Measurements from ENCODE around the gene HOXD9.

HOXD9 gene

DNA sequence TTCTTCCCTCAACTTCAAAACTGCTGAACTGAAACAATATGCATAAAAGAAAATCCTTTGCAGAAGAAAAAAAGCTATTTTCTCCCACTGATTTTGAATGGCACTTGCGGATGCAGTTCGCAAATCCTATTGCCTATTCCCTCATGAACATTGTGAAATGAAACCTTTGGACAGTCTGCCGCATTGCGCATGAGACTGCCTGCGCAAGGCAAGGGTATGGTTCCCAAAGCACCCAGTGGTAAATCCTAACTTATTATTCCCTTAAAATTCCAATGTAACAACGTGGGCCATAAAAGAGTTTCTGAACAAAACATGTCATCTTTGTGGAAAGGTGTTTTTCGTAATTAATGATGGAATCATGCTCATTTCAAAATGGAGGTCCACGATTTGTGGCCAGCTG, 15.4 kb downstream of the HOXD9 start:
- no peak for DNase-seq (ENCODE audit: low read depth in 2 of 2, low spot score in 1 of 2)

- DNase-seq (ENCODE audit: low read depth in 2 of 2, low spot score in 1 of 2): no peak
These were observed 16.0 kb downstream of the HOXD9 start for GRCh38 chr2:176138526-176138922.

DNA sequence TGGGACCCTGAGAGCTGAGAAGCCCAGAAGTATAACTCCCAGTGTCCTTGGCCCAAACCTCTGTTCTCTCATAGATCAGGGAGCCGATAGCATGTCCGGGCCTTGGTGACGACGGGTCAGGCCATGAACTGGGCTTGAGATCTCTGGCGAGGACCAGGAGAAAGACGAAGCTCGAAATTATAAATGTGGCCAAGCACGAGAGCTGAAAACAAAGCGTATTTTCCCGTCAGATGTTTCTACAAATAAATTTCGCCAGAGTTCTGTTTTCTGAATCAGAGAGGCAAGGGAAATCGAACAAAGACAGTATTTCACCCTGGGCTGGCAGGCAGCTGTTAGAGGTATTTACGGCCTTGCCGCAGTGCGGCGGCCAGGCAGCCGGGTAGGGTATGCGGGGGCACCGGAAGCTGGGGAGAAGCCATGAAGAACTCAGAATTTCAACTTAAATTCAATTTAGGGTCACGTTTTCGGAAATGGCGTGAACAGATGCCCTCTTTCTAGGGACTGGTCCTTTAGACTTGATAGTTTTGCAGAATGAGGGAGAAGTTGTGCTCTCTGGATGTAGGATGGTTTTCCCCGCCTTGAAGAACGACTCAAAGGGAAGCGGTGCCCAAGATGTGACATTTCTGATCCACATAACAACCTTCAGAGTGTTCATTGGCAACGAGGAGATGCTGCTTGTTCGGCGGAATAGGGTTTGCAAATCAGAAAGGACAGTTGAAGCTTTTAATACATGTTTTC, 16.6 kb downstream of the HOXD9 start:
- DNase-seq (ENCODE audit: low read depth in 2 of 2, low spot score in 1 of 2): no peak

GRCh38 chr2:176139661-176140512, 17.4 kb downstream of the HOXD9 start:
- no peak for DNase-seq (ENCODE audit: low read depth in 2 of 2, low spot score in 1 of 2)

GRCh38 chr2:176140513-176141317, 18.2 kb downstream of the HOXD9 start:
- DNase-seq (ENCODE audit: low read depth in 2 of 2, low spot score in 1 of 2): peak in 1 of 2 donors; percentile 16

- no peak for DNase-seq (ENCODE audit: low read depth in 2 of 2, low spot score in 1 of 2)
These were observed 19.8 kb downstream of the HOXD9 start for GRCh38 chr2:176142281-176142680.

DNA sequence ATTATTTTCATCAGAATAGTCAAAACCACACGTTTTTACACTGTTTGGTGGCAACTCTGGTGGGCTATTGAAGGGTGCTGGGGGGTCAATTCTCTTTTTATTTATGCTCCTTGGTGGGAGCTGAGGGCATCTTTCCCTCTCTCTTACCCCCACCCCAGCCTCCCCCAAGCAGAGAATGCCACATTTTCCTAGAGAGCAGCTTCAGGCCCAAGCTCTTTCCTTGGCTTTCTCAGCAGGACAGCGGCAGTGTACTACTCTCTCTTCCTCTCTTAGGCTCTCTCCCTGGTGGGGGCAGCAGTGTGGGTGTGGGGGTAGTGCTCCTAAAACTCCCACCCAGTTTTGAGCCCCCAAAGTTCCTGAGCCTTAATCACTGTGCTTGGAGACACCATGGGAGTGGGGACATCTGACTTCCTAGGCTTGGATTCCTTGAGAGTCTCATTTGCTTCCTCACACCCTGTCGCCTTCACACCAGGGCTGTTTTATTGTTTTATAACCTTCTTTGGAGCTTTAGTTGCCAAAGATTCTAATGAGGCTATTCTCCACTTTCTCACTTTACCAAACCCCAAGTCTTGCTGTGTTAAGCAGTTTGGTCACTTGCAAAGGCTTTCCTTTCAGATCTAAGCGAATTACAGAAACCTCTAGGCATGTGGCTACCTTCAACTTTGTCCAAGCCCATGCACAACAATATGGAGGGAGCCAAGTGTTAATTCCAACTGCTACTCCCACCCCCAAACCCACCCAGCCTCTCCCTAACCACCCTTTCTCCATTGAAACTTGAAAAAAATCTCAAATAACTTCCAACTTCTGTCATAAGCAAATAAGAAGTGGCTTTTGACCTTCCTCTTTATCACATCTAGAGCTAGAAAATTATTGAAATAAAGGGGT, 22.8 kb downstream of the HOXD9 start:
- DNase-seq (ENCODE audit: low read depth in 2 of 2, low spot score in 1 of 2): no peak

DNA sequence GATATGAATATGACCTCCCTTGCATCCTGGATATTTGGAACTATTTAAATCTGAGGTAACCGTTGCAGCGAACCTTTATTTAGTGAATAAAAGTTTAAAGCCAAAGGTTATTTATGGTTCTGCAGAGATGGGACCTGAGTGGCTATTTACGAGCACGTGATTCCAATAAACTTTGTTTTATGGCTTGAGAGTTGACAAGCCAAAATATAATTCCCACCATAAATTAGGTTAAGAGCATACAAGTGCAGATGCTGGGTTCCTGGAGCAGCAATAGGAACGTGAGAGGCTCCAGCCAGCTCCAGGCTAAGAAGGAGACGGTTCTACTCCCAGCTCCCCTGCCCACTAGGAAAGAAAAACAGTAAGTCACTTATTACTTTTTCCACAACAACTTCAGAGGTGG, 23.6 kb downstream of the HOXD9 start:
- DNase-seq (ENCODE audit: low read depth in 2 of 2, low spot score in 1 of 2): no peak

DNA sequence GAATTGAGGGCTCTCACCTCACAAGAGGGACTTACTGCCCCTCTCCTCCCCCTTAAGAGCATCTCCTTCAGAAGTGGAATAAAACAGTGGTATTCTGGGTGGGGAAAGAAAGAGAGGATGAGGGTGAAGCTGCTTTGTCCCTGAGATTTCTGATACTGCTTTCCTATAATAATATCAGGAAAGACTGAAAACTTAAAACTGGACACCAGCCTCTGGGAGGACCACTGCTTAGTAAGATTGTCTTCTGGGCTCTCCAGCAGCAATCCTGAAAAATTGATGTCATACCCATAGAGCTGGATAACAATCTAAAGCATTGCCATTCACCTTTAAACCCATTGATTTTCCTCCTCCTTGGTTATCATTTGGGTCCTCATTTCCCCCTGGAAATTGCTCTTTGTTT, 24.1 kb downstream of the HOXD9 start:
- no peak for DNase-seq (ENCODE audit: low read depth in 2 of 2, low spot score in 1 of 2)

GRCh38 chr2:176147210-176147799, 24.8 kb downstream of the HOXD9 start:
- DNase-seq (ENCODE audit: low read depth in 2 of 2, low spot score in 1 of 2): no peak

DNA sequence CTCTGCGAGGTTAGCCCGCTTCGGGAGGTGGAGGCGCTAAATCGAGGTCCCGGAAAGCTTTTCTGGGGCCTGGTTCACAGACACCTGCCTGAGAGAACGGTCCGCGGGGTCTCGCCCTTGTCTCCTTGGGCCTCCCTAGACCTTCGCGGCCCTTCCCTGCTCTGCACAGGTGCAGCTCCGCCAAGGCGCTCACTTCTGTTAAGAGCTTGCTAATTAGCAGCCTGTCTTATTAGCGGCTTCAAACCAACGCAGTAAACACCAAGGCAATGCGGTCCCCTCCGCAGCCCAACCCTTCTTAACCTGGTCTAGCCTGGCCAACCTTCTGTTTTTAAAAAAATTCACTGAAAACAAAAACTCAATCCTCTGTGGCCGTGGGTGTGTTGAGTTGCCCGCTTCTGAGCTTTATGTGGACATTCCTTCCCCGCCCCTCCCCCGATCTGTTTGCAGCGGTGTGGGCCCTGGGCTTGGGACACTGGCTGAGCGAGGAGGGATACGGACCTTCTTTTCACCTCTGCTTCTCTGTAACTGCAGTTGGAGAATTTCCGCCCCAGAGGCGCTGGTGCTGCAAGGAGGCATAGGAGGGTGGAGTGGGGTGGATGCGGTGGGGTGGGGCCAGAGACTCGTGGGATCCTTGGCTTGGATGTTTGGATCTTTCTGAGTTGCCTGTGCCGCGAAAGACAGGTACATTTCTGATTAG, 25.4 kb downstream of the HOXD9 start:
- no peak for DNase-seq (ENCODE audit: low read depth in 2 of 2, low spot score in 1 of 2)

DNA sequence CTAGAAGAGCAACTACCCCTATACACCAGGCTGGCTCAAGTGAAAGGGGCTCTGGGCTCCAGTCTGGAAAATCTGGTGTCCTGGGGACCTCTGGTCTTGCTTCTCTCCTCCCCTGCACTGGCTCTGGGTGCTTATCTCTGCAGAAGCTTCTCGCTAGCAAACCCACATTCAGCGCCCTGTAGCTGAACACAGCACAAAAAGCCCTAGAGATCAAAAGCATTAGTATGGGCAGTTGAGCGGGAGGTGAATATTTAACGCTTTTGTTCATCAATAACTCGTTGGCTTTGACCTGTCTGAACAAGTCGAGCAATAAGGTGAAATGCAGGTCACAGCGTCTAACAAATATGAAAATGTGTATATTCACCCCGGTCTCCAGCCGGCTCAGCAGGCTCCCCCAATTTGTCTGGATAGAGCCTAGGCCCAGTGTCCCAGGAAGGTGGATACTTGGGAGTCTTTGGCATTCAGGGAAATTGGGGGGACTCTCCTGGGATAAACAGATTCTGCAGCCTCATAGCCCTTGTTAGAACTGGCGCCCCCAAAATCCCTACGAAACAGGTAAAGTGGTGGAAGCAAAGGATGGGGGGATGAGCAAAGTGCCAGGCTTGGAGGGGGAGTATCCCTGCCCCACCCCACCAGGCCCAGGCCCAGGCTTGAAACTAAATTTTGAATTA, 26.4 kb downstream of the HOXD9 start:
- DNase-seq (ENCODE audit: low read depth in 2 of 2, low spot score in 1 of 2): no peak

DNA sequence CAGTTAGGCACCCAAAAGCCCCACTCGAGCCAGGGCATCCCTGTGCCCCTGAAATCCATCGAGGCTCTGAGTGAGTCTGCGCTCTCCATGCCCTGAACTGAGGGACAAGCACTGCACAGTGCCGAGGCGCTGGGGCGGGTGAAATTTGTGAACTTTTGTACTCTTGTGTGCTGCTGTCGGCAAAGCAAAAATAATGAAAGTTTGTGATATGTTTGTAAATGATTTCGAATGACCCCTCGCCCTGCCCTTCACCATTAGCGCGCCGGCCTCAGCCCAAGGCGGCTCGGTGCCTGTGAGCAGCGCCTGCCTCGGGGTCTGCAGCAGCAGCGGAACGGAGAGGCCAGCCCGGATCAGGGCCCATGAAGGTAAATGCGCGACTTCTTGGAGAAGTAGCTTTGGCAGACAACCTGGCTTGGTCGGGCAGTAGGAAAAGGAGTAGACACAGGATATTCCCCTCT, 27.0 kb downstream of the HOXD9 start:
- DNase-seq (ENCODE audit: low read depth in 2 of 2, low spot score in 1 of 2): no peak

GRCh38 chr2:176149939-176150583, 27.5 kb downstream of the HOXD9 start:
- DNase-seq (ENCODE audit: low read depth in 2 of 2, low spot score in 1 of 2): no peak

- DNase-seq (ENCODE audit: low read depth in 2 of 2, low spot score in 1 of 2): no peak
These were observed 28.3 kb downstream of the HOXD9 start for GRCh38 chr2:176150584-176151441.

DNA sequence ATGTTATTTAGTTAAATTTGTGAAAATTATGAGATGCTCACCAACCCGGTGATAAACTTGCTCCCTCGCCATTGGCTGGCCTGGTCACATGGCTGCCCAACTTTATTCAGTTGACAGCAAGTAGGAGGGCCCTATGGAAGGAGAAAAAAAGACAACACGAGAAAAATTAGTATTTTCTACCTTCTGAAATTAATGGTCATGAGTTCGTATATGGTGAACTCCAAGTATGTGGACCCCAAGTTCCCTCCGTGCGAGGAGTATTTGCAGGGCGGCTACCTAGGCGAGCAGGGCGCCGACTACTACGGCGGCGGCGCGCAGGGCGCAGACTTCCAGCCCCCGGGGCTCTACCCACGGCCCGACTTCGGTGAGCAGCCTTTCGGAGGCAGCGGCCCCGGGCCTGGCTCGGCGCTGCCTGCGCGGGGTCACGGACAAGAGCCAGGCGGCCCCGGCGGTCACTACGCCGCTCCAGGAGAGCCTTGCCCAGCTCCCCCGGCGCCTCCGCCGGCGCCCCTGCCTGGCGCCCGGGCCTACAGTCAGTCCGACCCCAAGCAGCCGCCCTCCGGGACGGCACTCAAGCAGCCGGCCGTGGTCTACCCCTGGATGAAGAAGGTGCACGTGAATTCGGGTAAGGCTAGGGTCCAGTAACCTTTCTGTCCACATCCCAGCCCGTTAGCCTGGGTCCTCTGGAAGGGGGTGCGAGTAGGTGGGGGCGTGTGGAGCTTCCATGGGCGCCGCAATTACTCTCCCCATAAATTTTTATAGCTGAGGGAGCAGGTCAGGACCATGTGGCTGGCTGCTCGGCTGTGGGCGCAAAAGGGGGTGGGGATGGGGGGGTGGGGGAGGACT, 29.1 kb downstream of the HOXD9 start, which contains the start of gene HOXD4:
HOXD4 (plus strand) TSS at position 109 of the 846 bp plus-strand sequence; CDS start at position 193, 84 bp downstream.
- no peak for DNase-seq (ENCODE audit: low read depth in 2 of 2, low spot score in 1 of 2)

Measured in stimulated activated CD8-positive, alpha-beta memory T cell treated with anti-CD3 and anti-CD28 coated beads, Interleukin-4, amount 100 ng/mL, for 4 hours (primary cell).